Activated CD8-positive, alpha-beta memory T cell treated with anti-CD3 and anti-CD28 coated beads for 4 hours (primary cell): ENCODE measurements around the gene BMP7.

Experiments
- DNase-seq, 2 donors: peaks; one replicate each; pipeline ENCODE4 v3.0.0-alpha.2; 2020; ENCODE audit warnings: low read depth in 2 of 2

Gene BMP7

GRCh38 chr20:57266291-57267157, at the start of gene BMP7:
Gene BMP7 (minus strand): TSS chr20:57266641. CDS start chr20:57266122, 519 bp downstream.
- DNase-seq: no peak

- DNase-seq: no peak
These were observed 49.6 kb upstream of the BMP7 start for GRCh38 chr20:57315976-57316480.

GRCh38 chr20:57315083-57315975, 48.9 kb upstream of the BMP7 start:
- DNase-seq: no peak

- no peak for DNase-seq
These were observed 47.5 kb upstream of the BMP7 start for GRCh38 chr20:57313951-57314350.

- DNase-seq: no peak
These were observed 46.8 kb upstream of the BMP7 start for GRCh38 chr20:57313230-57313629.

GRCh38 chr20:57312138-57312537, 45.7 kb upstream of the BMP7 start:
- no peak for DNase-seq

- no peak for DNase-seq
These were observed 44.5 kb upstream of the BMP7 start for GRCh38 chr20:57310821-57311514.

- no peak for DNase-seq
These were observed 43.2 kb upstream of the BMP7 start for GRCh38 chr20:57309544-57310115.

- DNase-seq: no peak
These were observed 42.2 kb upstream of the BMP7 start for GRCh38 chr20:57308451-57309271.

- DNase-seq: no peak
These were observed 40.3 kb upstream of the BMP7 start for GRCh38 chr20:57306747-57307146.

GRCh38 chr20:57301026-57301425, 34.6 kb upstream of the BMP7 start:
- DNase-seq: no peak

- no peak for DNase-seq
These were observed 32.0 kb upstream of the BMP7 start for GRCh38 chr20:57298457-57298856.

GRCh38 chr20:57294550-57294949, 28.1 kb upstream of the BMP7 start:
- no peak for DNase-seq

GRCh38 chr20:57293995-57294394, 27.6 kb upstream of the BMP7 start:
- DNase-seq: no peak

GRCh38 chr20:57292611-57293010, 26.2 kb upstream of the BMP7 start:
- DNase-seq: no peak

GRCh38 chr20:57291694-57292093, 25.3 kb upstream of the BMP7 start:
- DNase-seq: no peak

GRCh38 chr20:57291003-57291402, 24.6 kb upstream of the BMP7 start:
- no peak for DNase-seq

- no peak for DNase-seq
These were observed 23.7 kb upstream of the BMP7 start for GRCh38 chr20:57290178-57290484.

- no peak for DNase-seq
These were observed 23.1 kb upstream of the BMP7 start for GRCh38 chr20:57289391-57290177.

GRCh38 chr20:57288651-57289277, 22.3 kb upstream of the BMP7 start:
- no peak for DNase-seq
